HG03060 (cell line): Measurements from ENCODE around the gene SHC2.
"Not testable (repeated sequence)": the region's sequence is repeated elsewhere in the genome, so short reads cannot be mapped to it uniquely, and the experiment has no call there.

Experiments
- ATAC-seq: cut with Tn5 transposase; IDR thresholded peaks from one replicate; pipeline ENCODE4 v1.9.1; 2021; ENCODE audit warnings: low read depth, moderate number of reproducible peaks; ENCODE audit not compliant: unreplicated experiment

The SHC2 gene

DNA sequence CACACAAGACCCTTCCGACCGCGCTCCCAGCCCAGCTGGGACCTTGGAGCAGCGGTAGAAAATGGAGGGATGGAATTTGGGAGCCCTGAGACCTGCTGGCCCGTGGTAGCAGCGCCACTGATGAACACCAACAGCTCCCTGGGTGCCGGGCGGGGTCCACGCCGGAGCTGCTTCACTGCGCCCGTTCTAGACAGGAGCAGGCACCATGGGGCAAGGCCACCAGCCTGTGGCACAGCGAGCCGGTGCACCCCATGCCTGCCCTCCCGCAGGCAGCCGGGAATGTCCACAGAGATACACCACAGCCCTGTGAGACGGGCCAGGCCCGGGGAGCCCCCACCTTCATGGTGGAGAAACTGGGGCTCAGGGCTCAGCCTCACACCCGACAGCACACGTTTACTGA lies 9.9 kb upstream of the SHC2 start:
- no peak for ATAC-seq

DNA sequence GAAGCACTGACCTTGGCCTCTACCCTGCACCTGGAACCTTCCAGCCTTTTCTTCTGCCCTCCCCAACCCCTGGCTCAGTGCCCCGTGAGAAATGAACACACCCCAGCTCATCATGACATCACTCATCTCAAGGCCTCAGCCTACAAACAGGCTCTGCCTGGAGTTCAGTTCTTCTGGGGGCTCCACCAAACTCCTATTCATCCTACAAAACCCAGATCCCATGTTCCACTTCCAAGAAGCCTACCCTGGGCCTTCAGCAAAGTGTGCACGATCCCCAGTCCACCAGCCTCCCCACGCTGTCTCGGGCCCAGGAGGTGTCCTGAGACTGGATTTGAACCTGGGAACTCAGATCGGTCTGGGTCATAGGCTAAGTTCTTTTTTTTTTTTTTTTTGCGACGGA lies 9.0 kb upstream of the SHC2 start:
- no peak for ATAC-seq

DNA sequence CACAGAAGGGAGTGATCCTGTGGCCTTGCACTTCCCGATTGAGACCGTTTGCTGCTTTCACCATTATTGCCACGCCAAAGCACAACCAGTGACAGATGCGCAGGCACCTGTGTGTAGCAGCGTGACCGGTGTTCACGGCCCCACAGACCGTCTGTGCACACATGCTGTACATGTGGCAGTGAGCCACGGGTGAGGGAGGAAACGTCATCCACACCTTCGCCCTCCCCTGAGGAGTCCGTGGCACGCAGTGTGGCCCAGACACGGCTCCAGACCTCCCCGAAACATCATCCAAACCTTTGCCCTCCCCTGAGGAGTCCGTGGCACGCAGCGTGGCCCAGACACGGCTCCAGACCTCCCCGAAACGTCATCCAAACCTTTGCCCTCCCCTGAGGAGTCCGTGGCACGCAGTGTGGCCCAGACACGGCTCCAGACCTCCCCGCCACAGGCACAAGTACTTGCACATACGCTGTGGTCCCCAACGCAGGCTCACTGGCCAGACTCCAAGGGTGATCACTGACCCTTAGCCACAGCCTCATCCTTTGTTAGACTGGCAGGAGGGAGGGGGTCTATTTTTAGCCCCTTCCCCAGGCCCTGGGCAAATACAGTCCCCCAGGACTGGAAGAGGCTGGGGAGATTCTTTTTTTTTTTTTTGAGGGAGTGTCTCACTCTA lies 7.9 kb upstream of the SHC2 start:
- ATAC-seq: no peak

DNA sequence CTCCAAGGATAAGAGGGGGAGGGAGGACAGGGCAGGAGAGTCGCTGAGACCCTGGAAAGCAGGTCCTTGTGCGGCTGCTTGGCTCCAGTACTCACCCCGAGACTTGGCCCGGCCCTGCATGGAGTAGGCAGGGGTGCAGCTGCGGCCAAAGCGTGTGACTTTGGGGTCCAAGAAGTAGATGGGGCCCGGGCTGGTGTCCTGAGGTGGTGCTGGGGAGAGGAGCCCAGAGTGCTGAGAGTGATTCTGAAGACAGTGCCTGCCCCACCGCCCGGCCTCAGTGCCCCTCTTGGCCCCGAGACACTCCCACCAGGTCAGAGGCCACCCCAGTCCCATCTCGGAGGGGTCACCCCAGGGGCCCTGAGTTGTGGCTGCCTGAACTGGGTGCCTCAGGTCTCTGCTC lies 6.7 kb upstream of the SHC2 start:
- ATAC-seq: no peak

DNA sequence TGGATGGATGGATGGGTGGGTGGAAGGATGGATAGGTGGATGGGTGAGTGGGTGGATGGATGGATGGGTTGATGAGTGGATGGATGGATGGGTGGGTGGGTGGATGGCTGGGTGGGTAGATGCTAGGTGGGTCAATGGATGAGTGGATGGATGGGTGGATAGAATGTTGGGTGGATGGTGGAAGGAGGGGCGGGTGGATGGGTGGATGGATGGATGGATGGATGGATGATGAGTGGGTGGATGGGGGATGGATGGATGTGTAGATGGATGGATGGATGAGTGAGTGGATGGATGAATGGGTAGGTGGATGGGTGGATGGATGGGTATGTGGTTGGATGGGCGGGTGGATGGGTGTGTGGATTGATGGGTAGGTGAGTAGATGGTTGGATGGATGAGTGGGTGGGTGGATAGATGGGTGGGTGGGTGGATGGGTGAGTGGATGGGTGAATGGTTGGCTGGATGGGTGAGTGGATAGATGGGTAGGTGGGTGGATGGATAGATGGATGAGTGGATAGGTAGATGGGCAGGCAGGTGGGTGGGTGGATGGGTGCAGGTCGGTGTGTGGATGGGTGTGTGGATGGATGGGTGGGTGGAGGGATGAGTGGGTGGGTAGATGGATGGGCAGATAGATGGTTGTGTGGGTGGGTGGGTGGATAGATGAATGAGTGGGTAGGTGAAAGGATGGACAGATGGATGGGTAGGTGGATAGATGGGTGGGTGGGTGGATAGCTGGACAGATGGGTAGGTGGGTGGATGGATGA lies 4.4 kb upstream of the SHC2 start:
- ATAC-seq: no peak

DNA sequence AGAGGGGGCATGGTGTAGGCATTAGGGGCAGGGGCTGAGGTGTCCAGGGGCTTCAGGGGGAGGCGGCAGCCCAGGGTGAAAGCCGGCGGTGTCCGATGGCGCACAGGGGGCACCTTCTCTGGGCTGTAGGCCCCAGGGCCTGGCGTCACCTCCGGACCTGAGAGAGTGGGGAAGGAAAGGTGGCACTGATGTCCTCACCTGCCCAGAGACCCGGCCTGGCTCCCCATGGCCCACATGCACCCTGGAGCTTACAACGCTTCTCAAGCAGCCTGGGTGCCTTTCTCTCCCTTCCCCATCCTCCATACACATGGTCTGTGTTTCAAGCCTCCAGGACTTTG lies 3.3 kb upstream of the SHC2 start:
- no peak for ATAC-seq

DNA sequence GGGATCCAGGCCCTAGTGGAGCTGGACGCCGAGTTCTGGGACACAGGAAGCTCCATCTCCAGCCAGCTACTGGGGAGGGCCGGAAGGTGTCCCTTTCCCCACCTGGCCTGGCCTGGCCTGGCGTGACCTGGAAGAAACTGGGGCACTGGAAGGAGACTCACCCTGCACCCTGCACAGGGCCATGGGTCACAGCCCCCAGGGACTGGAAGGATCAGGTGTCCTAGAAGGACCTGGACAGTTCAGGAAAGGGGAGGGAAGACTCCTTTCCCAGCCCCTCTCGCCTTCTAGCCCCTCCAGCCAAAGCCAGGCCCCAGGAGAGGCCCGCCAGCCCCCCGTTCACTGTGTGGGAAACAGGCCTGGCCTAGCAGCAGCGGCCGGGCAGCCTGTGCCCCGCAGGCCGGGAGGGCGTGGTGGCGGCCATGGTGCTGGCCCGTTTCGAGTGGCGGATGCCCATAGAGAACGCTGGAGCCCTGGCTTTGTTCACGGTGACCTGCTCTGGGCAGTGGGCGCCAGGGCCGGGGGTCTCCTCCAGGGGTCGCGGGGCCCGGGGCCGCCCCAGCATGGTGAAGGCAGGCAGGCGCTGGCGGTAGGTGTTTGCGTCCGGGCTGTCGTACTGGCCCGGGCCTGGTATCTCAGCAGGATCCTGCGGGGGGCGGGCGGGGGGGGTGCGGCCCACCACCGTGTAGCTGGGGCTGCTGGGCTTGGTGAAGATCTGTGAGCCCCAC lies 2.8 kb upstream of the SHC2 start:
- no peak for ATAC-seq

DNA sequence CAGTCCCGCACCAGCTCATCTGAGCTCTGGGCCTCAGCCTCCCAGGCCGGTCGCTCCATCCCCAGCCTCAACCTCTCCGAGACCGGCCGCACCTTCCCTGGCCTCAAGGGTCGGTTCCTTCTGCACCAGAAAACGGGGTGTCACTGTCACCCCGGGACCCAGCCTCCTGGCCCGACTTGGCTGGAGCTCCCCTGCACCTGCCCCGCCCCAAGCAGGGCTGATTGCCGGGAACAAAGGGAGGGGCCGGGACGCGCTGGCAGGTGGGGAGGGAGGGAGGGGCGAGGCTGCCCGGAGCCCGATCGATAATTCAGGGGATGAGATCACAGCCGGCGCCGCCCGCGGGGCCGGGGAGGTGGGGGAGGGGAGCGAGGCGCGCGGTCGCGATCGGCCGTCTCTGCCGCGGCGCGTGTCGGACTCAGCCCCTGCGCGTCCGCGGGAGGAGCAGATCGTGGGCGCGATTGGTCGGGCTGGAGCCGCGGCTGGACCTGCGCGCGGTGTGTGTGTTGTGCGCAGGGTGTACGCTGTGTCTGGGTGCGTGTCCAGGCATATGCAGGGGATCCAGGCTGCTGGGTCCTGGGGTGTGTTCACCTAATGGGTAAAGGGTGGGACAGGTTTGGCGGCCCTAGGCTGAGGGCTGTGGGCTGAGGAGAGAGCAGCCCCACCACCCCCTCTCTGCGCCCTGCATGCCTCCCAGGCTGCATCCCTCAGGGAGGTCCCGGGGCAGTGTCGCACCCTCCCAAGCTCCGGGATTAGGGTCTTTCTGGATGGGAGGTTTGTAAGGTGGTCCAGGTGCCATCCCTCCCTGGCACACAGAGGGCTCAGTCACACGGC lies 1.1 kb upstream of the SHC2 start:
- ATAC-seq: no peak

DNA sequence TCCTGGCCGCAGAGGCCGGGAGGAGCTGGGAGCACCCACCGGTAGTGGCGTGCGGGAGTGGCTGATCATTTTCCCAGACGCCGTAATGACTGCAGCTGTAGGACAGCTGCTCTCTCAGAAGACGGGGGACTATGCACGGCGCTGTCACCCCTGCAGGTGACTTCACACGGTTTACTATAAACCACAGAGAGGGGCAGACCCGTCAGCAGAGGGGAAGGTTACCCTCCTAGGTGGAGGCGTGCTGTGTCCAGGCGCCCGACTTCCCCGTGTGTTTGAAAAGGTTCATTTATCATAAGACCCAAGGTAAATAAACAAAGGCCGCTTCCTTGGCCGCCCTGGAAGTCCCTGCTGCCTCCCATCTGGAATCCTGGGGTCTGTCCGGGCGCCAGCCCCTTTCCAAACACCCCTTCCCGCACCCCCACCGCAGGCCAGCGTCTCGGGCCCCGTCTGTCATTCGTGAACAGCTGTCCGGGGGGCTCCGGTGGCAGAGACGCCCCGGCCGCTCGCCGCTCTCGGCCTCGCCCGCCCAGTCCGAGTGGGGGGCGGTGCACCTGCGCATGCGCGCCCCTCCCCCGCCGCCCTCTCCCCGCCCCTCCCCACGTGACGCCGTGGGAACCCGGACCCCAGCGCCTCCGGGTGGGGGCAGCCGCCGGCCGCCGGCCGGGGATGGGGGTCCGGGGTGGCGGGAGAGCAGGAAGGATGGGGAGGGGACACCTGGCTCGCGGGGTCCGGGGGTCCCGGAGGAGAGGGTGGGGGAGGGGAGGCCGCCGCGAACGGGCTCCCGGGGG lies 915 bp downstream of the SHC2 start:
- no peak for ATAC-seq

DNA sequence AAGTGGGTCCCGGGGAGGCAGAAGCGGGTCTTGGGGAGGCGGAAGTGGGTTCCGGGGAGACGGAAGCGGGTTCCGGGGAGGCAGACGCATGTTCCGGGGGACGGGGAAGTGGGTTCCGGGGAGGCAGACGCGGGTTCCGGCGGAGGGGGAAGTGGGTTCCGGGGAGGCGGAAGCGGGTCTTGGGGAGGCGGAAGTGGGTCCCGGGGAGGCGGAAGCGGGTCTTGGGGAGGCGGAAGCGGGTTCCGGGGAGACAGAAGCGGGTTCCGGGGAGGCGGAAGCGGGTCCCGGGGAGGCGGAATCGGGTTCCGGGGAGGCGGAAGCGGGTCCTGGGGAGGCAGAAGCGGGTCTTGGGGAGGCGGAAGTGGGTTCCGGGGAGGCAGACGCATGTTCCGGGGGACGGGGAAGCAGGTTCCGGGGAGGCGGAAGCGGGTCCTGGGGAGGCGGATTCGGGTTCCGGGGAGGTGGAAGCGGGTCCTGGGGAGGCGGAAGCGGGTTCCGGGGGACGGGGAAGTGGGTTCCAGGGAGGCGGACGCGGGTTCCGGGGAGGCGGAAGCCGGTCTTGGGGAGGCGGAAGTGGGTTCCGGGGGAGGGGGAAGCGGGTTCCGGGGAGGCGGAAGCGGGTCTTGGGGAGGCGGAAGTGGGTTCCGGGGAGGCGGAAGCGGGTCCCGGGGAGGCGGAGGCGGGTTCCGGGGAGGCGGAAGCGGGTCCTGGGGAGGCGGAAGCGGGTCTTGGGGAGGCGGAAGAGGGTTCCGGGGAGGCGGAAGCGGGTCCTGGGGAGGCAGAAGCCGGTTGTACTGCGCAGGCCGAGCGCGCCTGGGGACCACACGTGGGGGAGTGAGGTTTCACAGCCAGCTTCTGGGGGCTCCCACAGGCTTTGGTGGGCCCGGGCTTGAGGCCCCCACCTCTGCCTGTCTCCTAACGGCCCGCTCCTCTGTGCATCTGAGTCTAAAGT lies 2.5 kb downstream of the SHC2 start:
- no peak for ATAC-seq

DNA sequence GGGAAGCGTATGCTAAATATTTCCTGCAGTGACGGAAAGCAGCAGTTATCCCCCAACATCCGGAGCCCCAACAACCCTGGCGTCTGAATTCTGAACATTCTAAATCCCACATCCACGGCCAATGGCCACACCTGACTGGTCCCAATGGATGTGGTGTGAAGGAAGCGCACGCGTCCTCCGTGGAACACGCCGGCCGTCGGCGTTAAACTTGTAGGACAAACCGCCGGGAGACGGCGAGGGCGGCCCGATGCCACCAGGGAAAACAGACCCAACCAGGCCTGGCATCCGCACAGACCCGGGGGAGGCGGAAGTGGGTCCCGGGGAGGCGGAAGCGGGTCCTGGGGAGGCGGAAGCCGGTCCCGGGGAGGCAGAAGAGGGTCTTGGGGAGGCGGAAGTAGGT lies 3.2 kb downstream of the SHC2 start:
- no peak for ATAC-seq

DNA sequence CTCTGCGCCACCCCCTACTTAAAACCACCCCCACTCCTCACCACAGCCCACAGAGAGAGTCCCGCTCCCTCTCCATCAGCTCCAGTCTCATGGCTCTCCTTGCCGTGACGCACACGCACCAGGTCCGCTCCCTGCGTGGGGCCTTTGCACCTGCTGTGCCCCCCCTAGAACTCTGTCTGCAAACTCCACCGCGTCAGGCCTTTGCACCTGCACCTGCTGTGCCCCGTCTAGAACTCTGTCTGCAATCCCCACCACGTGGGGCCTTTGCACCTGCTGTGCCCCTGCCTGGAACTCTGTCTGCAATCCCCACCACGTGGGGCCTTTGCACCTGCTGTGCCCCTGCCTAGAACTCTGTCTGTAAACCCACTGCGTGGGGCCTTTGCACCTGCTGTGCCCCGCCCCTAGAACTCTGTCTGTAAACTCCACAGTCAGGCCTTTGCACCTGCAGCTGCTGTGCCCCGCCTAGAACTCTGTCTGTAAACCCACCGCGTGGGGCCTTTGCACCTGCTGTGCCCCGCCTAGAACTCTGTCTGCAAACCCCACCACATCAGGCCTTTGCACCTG lies 4.2 kb downstream of the SHC2 start:
- no peak for ATAC-seq

DNA sequence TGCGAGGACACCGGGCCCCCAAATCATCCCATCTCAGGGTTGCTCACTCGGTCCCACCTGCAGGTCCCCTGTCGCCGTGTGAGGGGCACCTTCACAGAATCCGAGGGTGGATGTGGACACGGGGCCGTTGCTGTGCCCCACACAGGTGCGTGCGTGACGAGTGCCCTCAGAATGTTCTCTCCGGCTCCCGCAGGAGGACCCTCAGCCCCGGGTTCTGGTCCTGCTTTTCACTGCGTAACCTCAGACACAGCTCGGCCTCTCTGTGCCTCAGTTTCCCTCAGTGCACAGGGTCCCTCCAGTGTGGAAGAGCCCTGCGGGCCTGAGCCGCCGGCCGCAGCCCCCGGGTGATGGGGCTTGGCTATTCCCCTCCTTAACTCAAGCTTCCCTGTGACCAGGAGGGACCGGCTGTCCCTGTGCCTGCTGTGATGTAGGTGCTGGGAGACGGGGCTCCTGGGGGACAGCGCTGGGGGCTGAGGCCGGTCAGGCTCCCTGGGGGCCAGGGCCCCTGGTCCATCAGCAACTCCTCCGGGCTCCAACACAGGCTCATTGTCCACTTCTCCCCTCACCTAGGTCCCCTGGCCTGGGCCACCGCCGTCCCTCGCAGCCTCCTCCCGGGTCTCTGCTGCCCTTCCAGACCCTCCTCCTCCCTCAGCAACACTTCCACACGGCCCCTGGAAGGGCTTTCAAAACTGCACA lies 4.8 kb downstream of the SHC2 start:
- ATAC-seq: no peak

DNA sequence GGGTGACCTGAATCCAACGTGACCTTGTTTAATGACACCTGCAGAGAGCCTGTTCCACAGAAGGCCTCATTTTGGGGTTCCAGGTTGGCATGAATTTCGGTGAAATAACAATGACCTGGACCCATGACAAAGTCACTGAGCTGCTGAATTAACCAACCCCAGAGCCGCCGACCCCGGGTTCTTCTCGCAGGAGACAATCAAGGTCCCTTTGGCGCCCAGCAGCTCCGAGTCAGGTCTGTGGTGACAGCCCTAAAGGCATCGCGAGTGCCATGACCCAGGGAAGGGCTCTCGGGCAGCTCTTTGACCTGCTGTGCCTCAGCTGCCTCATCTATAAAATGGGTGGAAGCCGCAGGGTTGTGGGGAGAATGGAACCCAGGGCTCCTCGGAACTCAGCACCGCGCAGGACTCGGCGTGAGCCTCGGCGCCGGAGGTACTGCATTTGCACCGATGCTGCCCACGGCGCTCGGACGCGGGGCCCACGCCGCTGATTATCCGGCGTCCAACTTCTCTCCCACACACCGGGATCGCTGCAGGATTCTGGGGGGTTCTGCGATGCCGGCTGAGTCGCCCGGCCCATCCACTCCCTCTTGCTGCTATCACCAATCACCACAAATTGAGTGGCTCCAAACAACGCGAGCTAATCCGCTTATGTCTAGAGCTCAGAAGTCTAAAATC lies 5.7 kb downstream of the SHC2 start:
- no peak for ATAC-seq

DNA sequence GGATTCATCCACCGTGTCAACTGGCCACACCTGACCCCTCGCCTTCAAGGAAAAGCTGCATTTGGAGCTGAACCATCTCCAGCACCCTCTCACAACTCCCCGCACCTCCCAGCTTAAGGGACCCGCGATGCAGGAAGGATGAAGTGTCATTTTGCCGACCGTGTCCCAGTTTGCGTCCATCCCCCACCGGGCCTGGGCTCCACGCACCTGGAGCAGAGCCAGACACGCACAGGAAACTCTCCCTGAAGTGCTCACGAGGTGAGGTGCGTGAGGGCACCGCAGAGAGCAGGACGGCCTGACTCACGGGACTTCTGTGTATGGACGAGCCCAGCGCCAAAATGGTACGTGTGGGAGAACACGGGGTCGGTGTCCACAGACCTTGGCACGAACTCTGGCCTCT lies 7.2 kb downstream of the SHC2 start:
- ATAC-seq: no peak

DNA sequence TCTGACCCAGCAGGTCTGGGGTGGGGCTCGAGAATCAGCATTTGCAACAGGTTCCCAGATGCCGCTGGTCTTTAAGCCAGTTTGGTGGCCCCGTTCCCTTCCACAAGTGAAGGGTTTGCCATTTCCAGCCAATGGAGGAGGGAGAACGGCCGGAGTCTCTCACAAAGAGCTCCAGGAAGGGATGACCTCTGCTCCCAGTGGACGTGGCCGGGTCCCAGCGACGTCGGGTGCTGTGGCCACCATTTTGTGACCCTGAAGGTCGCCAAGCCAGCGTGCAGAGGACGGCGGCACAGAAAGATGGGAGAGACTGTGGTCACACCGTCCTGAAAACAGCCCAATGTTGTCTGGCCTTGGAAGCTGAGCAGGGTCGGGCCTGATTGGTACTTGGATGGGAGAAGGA lies 8.0 kb downstream of the SHC2 start:
- no peak for ATAC-seq

DNA sequence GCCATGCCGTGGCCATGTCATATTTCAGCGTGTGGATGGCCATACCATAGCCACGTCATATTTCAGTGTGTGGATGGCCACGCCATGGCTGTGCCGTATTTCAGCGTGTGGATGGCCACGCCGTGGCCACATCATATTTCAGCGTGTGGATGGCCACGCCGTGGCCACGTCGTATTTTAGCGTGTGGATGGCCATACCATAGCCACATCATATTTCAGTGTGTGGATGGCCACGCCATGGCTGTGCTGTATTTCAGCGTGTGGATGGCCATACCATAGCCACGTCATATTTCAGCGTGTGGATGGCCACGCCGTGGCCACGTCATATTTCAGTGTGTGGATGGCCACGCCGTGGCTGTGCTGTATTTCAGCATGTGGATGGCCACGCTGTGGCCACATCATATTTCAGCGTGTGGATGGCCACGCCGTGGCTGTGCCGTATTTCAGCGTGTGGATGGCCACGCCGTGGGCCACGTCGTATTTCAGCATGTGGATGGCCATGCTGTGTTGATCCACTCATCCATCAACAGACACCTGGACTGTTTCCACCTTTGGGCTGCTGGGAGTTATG lies 9.8 kb downstream of the SHC2 start:
- ATAC-seq: not testable (repeated sequence)
